Measurements from ENCODE around the gene ARHGAP24.

The ARHGAP24 gene

GRCh38 chr4:85688055-85688740 lies 213.2 kb downstream of the ARHGAP24 start:
- no peak for FAIRE-seq

GRCh38 chr4:85696661-85697060 lies 221.7 kb downstream of the ARHGAP24 start:
- no peak for FAIRE-seq
- no peak for DNase-seq (ENCODE audit: low spot score)

More at GRCh38 chr4:85688055-85688740, 213.2 kb downstream of the ARHGAP24 start:
- DNase-seq (ENCODE audit: low spot score) = no peak

GRCh38 chr4:85697854-85698253 lies 222.9 kb downstream of the ARHGAP24 start:
- no peak for FAIRE-seq

DNA sequence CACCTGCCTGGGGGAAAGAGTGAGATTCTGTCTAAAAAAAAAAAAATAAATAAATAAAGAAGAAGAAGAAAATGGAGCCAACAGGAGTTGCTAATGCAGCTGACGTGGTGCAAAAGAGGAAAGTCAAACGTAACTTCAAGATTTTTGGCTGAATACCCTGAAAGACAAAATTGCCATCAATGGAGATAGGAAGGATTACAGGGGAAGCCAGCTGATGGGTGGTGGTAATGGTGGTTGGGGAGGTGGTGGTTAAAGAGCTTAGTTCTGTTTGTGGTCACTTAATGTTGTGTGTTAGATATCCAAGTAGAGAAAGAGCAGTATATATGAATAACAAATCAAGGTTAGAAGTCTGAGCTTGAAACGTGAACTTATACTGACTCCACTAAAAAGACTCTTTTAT lies 225.4 kb downstream of the ARHGAP24 start:
- DNase-seq (ENCODE audit: low spot score) (no peak), FAIRE-seq (no peak)

More at GRCh38 chr4:85697854-85698253, 222.9 kb downstream of the ARHGAP24 start:
- DNase-seq (ENCODE audit: low spot score) = no peak

DNA sequence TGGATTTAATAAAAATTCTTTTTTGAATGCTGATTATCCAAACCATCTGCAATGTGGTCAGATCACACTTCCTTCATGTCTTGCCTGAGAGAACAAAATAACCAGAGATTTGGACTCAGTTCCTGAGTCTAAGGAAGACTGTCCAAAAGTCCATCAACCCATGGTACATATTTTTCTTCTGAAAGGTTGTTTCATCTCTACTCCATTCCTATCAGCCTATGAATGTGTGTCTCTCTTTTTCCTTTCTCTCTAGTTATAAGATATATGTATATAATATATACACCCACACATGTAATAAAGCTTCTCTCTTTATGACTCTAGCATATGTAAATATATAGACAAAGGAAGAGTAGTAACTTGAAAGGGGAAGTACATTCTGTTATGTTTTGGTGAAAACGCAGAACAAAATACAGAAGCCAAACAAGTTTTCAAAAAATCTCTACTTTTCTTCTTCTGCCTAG lies 226.9 kb downstream of the ARHGAP24 start:
- FAIRE-seq (no peak), DNase-seq (ENCODE audit: low spot score) (no peak)

- no peak for FAIRE-seq
- no peak for DNase-seq (ENCODE audit: low spot score)
These were observed 228.1 kb downstream of the ARHGAP24 start for GRCh38 chr4:85703096-85703495.

GRCh38 chr4:85707611-85708010 lies 232.7 kb downstream of the ARHGAP24 start:
- FAIRE-seq (no peak), DNase-seq (ENCODE audit: low spot score) (no peak)

- DNase-seq (ENCODE audit: low spot score) = no peak
- no peak for FAIRE-seq
These were observed 233.5 kb downstream of the ARHGAP24 start for GRCh38 chr4:85708468-85708867.

DNA sequence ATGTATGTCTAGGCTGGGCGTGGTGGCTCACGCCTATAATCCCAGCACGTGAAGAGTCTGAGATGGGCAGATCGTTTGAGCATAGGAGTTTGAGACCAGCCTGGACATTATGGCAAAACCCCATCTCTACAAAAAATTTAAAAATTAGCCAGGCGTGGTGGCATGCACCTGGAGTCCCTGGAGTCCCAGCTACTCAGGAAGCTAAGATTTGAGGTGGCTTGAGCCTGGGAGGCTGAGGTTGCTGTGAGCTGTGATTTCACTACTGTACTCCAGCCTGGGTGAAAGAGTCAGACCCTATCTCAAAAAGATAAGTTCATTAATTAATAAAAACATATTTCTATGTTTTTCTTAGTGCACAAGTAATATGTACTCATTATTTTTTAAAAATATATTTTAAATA lies 238.1 kb downstream of the ARHGAP24 start:
- DNase-seq (ENCODE audit: low spot score) = no peak
- no peak for FAIRE-seq

GRCh38 chr4:85715991-85716737 lies 241.2 kb downstream of the ARHGAP24 start:
- DNase-seq (ENCODE audit: low spot score) (no peak), FAIRE-seq (no peak)

GRCh38 chr4:85717351-85717750 lies 242.4 kb downstream of the ARHGAP24 start:
- DNase-seq (ENCODE audit: low spot score) (no peak), FAIRE-seq (no peak)

DNA sequence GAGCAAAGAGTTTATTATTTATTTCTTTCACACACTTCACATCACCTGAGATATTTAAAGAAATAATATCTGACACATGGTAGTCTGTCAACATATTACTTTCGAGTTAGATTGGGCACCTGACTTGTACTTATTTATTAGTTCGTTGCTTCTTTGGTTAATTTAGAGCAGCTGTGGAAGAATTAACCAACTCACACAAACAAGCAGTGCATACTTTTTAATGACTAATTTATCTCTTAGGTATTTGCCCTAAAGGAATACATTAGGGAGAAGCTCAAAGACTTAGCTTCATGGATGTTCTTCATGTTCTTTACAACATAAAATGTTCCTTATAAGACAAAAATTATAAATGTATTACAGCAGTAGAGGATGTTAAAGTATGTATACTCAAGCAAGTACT lies 242.9 kb downstream of the ARHGAP24 start:
- no peak for FAIRE-seq
- no peak for DNase-seq (ENCODE audit: low spot score)

- DNase-seq (ENCODE audit: low spot score) (peak; percentile 55), FAIRE-seq (no peak)
These were observed 245.8 kb downstream of the ARHGAP24 start for GRCh38 chr4:85720735-85721134.

DNA sequence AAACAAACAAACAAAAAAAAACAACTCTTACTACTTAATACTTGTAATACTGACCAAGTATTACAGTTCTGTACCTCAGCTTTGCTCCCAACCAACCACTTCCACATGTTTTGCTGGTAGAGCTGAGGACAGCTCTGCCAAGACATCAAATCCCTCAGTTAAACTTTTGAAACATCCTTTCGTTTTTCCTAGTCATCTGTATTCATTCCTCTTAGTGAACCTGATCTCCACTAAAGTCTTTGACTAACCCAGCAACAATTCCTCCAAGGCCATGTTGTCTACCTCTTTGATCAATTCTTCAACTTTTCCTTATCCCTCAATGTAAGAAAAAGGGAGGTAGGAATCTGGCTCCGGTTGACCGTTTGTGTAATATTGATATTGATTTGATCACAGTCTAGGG lies 247.5 kb downstream of the ARHGAP24 start:
- DNase-seq (ENCODE audit: low spot score) (no peak), FAIRE-seq (no peak)

DNA sequence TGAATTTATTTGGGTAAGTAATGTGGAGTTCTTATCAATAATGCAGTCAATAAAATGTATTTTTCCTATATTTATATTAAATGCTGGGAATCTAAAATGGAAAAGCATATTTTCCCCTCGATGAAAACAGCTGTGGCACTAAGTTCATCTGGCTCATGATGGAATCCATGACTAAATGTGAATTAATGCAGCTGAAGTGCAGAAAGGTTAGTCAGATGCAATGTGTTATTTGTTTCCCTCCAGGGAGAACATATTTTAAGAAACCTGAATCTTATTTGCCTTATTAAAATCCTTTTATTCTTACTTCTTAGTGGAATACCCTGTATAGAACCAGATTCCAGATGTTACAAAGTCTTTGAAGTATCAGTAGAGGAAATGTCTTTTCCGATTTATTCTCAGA lies 247.9 kb downstream of the ARHGAP24 start:
- DNase-seq (ENCODE audit: low spot score) (no peak), FAIRE-seq (no peak)

- no peak for FAIRE-seq
- no peak for DNase-seq (ENCODE audit: low spot score)
These were observed 250.0 kb downstream of the ARHGAP24 start for GRCh38 chr4:85724791-85725563.

GRCh38 chr4:85725721-85726170 lies 250.8 kb downstream of the ARHGAP24 start:
- FAIRE-seq (no peak), DNase-seq (ENCODE audit: low spot score) (no peak)

DNA sequence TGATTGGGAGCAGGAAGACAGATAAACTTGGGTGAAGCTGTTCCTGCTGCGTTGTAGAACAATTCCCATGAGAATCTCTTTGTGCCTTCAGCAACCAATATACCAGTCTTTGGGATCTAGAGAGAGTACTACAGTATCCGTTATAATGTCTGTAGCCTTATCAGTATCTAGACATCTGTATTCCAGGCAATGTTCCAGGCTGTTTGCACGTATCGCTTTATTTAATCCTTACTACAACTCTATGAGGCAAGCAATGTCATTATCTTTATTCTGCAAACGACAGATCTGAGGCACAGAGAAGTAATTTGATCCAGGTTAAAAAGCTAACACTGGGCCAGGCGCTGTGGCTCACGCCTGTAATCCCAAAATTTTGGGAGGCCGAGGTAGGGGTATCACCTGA lies 251.6 kb downstream of the ARHGAP24 start:
- DNase-seq (ENCODE audit: low spot score) (no peak), FAIRE-seq (no peak)

DNA sequence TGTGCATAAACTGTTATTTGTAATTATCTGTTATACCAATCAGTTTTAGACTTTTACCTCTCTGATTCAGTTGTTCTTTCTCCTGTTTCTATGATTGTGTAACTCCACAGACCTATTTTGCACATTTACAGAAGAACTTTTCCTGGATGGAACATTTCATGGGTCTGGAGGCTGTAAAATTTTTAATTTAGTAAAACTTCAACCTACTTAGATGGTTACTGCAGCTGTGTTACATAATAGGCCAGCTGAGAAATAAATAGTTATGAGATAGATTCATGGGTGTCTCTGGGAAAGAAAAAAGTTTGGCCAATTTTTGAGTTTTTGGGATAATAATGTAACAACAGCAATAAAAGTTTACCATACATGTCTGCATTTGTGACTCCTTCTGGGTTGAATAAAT lies 253.5 kb downstream of the ARHGAP24 start:
- FAIRE-seq = no peak
- DNase-seq (ENCODE audit: low spot score) = no peak

DNA sequence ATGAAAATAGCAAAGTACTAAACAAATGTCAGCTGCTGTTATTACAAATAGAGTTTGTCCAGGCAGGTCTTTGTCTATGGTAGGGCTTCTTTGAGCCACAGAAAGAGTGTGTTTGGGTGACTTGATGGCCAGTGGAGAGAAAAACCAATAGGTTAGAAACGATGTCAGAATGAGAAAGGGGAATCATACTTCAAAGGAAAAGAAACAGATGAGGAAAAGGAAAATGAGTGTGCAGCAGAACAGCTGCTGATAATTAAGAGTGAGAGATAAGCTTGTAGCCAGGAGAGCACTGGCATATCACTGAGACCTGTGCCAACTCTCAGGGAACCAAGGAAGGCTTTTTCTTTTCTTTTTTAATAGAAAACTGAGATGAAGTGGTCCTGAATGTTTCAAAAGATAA lies 257.2 kb downstream of the ARHGAP24 start:
- DNase-seq (ENCODE audit: low spot score) (no peak), FAIRE-seq (no peak)

DNA sequence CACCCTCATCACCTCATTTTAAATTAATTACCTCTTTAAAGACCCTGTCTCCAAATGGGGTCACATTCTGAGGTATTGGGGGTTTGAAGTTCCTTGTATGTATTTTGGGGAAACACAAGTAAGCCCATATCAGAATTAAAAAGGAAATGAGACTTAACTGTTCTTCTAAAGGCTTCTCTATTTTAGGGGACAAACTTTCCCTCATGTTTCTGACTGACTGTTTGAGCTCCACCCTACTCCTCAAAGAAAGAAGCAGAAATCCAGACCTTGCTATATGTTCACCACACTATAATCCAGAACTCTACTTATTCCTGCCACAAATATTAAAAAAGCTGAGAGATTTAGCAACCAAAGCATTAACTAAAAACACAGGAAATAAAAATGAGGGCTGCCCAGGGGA lies 258.8 kb downstream of the ARHGAP24 start:
- no peak for DNase-seq (ENCODE audit: low spot score)

DNA sequence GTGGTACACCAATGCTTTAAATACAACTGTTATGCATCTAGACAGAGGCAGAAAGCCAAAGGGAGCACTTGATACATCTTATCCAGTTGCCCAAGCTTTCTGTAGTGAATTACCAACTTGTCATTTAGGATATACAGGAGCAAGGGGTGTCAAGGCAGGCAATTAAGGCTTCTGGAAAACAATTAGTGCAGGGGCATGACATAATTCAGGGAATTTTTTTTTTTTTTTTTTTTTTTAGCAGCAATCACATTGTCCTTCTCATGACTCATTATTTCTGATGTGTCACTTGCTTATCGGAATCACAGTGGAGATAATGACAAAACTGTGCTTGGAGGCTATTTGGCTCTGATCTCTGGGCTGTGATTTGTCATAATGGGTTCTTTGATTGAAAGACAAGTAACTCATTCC lies 259.5 kb downstream of the ARHGAP24 start:
- no peak for FAIRE-seq
- DNase-seq (ENCODE audit: low spot score) = no peak

More for the DNA sequence above, 258.8 kb downstream of the ARHGAP24 start:
- FAIRE-seq = no peak

Data from urothelium cell line (cell line).